Activated CD4-positive, alpha-beta T cell treated with anti-CD3 and anti-CD28 coated beads, Interleukin-2, amount 10 ng/mL, durations not matched to agents 24 days and 14 days (primary cell): ENCODE data around the gene PLAC1. TPM values are rescaled to one million over a fixed set of nuclear protein-coding genes. Genes with fewer than 3 reads are reported as not detected.
A peak's percentile ranks its signal among the peaks of the same experiment; 100 is the strongest.

Source experiments
- DNase-seq: peaks from one replicate; pipeline ENCODE4 v3.0.0; 2022
- H3K27ac Mint-ChIP-seq: one replicate; pipeline ENCODE4 v1.8.0; 2022; ENCODE audit warnings: mild to moderate bottlenecking, mixed read lengths
- H3K27me3 Mint-ChIP-seq: one replicate; pipeline ENCODE4 v1.8.0; 2022; ENCODE audit warnings: mixed read lengths
- H3K36me3 Mint-ChIP-seq: one replicate; pipeline ENCODE4 v1.8.0; 2022; ENCODE audit warnings: low read depth, mild to moderate bottlenecking, mixed read lengths
- H3K4me1 Mint-ChIP-seq: one replicate; pipeline ENCODE4 v1.8.0; 2021; ENCODE audit warnings: mixed read lengths
- H3K4me3 Mint-ChIP-seq: one replicate; pipeline ENCODE4 v1.8.0; 2022; ENCODE audit warnings: mild to moderate bottlenecking, moderate library complexity, mixed read lengths
- H3K9me3 Mint-ChIP-seq: one replicate; pipeline ENCODE4 v1.8.0; 2021; ENCODE audit warnings: mixed read lengths
- intact Hi-C: fragments of 100-400 bp; cut with micrococcal nuclease; formaldehyde crosslinking; loops from one replicate; pipeline ENCODE4 v1.15.1; 2023
- total RNA-seq: library from RNA; stranded (reverse); gene quantifications from 2 replicates; pipeline ENCODE4 v1.2.3, GENCODE V29; 2022

PLAC1 gene
- total RNA-seq, 1 donor from 2014 or later: not detected

DNA sequence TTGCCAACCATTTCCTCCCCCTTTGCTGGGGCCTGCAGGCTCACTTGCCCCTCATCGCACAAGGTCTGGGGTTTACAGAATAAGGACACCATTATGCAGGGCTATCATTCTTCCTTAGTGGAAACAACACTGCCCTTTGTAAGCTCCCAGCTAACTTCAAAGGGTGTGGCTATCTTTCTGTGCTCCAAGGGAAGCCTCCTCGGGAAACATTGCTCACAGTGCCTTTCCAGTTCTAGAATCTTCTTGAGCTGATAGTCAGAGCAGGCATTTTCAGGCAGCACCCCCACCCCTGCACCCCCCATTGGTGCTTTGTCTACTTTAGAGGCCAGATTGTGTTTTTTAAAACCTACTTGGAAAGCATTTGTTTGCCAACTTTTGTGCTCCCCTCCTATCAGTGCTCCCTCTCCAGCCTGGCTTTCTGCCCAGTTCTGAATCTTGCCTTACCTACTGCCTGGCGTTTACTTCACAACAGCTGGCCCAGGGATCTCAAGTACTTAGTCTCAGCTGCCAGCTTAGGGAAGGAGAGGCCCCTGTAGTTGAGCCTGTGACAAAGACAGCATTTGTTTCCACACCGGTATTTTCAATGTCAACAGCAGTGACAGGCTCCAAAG, 53.5 kb downstream of the PLAC1 start:
- H3K27me3 Mint-ChIP-seq: no peaks in the 10 kb centered on the region
- DNase-seq: no peak
- no peaks in the 10 kb centered on the region for H3K9me3 Mint-ChIP-seq
- no peak overlapping the region for H3K27ac Mint-ChIP-seq
- H3K4me1 Mint-ChIP-seq: no peaks in the 10 kb centered on the region
- H3K4me3 Mint-ChIP-seq: no peak overlapping the region
- intact Hi-C loops: no loop called here
- H3K36me3 Mint-ChIP-seq: no peaks in the 10 kb centered on the region

DNA sequence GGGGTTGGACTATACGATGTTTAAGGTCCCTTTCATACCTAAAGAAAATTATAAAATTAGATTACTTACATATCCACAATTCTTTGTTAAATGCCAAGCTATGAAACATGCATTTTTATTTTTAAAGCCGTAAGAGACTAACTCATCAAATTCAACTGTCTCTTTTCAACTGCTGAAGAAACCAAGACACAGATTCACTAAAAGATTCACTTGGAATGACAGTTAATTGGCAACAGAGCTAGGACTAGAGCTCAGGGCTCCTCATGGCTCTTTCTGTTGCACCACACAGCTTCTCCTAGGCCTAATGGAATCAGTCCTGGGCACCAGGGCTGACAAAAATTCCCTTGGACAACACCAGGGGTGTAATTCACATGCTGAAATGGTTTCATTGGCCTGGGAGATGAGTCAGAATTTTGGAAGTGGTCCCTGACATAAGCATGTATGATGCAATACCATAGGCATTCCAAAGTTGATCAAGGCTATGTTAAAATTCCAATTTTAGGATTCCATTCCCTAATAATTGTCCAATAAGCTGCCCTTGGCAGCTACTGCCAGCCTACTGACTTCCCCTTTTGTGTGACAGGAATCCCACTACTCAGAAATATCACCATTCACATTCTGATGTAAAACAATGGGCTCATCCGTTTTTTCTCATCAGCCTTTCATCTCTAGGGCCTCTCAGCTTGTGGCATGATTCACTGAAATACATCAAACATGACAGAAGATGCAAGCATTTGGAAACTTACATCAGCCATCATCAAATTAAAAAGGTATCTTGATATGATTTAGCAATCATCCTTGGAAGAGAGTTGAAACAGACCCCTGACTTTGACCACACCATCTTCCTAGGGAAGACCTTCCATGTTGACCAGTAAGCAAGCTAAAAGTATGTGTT, 54.2 kb downstream of the PLAC1 start:
- peaks cover 3% of the 10 kb centered on the region for H3K4me1 Mint-ChIP-seq
- DNase-seq: no peak
- intact Hi-C loops: no loop called here
- no peak overlapping the region for H3K4me3 Mint-ChIP-seq
- no peaks in the 10 kb centered on the region for H3K9me3 Mint-ChIP-seq
- H3K27me3 Mint-ChIP-seq: no peaks in the 10 kb centered on the region
- H3K27ac Mint-ChIP-seq: no peak overlapping the region
- no peaks in the 10 kb centered on the region for H3K36me3 Mint-ChIP-seq

DNA sequence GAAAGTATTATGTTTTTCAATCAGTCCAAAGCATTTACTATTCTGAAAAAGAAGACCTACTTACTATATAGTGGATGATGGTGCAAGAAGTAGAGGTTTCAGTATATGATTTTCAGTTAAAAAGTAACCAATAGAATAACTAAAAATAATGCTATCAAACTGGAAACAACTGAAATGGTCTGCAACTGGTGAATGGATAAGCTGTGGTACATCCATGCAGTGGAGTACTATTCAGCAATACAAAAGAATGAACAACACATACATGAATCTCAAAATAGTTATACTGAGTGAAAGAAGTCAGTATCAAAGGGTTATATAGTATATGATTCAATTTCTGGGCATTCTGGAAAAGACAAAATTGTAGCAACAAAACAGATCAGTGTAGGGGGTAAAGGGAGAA, 55.9 kb downstream of the PLAC1 start:
- H3K4me1 Mint-ChIP-seq: peaks cover 4% of the 10 kb centered on the region
- H3K27me3 Mint-ChIP-seq: peaks cover 2% of the 10 kb centered on the region
- H3K9me3 Mint-ChIP-seq: peaks cover 5% of the 10 kb centered on the region
- intact Hi-C loops: no loop called here
- no peak overlapping the region for H3K27ac Mint-ChIP-seq
- no peak for DNase-seq
- H3K4me3 Mint-ChIP-seq: no peak overlapping the region
- H3K36me3 Mint-ChIP-seq: no peaks in the 10 kb centered on the region

- DNase-seq: no peak
- H3K4me1 Mint-ChIP-seq: peaks cover 4% of the 10 kb centered on the region
- H3K4me3 Mint-ChIP-seq: no peak overlapping the region
- peaks cover 8% of the 10 kb centered on the region for H3K9me3 Mint-ChIP-seq
- H3K27me3 Mint-ChIP-seq: peaks cover 8% of the 10 kb centered on the region
- H3K27ac Mint-ChIP-seq: no peak overlapping the region
- intact Hi-C loops: no loop called here
- H3K36me3 Mint-ChIP-seq: no peaks in the 10 kb centered on the region
Measured at GRCh38 chrX:134601240-134601765, 57.0 kb downstream of the PLAC1 start.

GRCh38 chrX:134600714-134601113, 57.6 kb downstream of the PLAC1 start:
- DNase-seq: no peak
- Mint-ChIP-seq H3K9me3 (peaks cover 8% of the 10 kb centered on the region), H3K27ac (no peak overlapping the region), H3K36me3 (no peaks in the 10 kb centered on the region), H3K4me1 (peaks cover 4% of the 10 kb centered on the region), H3K27me3 (peaks cover 13% of the 10 kb centered on the region), H3K4me3 (no peak overlapping the region)
- intact Hi-C loops: no loop called here

GRCh38 chrX:134599184-134599914, 58.9 kb downstream of the PLAC1 start:
- DNase-seq: no peak
- Mint-ChIP-seq H3K36me3 (no peaks in the 10 kb centered on the region), H3K27me3 (peaks cover 17% of the 10 kb centered on the region), H3K9me3 (peaks cover 8% of the 10 kb centered on the region), H3K27ac (peak overlapping the region; percentile 41), H3K4me1 (peaks cover 4% of the 10 kb centered on the region), H3K4me3 (no peak overlapping the region)
- intact Hi-C loops: loop anchor here (1.0 to 2.0 kb wide), 2 partner anchors 23 to 55 kb away; no protein-coding TSS in a partner anchor

- intact Hi-C loops: no loop called here
- H3K36me3 Mint-ChIP-seq: no peaks in the 10 kb centered on the region
- no peaks in the 10 kb centered on the region for H3K4me1 Mint-ChIP-seq
- no peak for DNase-seq
- H3K27me3 Mint-ChIP-seq: peaks cover 20% of the 10 kb centered on the region
- no peak overlapping the region for H3K4me3 Mint-ChIP-seq
- peaks cover 3% of the 10 kb centered on the region for H3K9me3 Mint-ChIP-seq
- no peak overlapping the region for H3K27ac Mint-ChIP-seq
Measured at GRCh38 chrX:134592303-134592702, 66.0 kb downstream of the PLAC1 start.

GRCh38 chrX:134591502-134591901, 66.8 kb downstream of the PLAC1 start:
- Mint-ChIP-seq H3K27me3 (peaks cover 15% of the 10 kb centered on the region), H3K27ac (no peak overlapping the region)
- DNase-seq: no peak

DNA sequence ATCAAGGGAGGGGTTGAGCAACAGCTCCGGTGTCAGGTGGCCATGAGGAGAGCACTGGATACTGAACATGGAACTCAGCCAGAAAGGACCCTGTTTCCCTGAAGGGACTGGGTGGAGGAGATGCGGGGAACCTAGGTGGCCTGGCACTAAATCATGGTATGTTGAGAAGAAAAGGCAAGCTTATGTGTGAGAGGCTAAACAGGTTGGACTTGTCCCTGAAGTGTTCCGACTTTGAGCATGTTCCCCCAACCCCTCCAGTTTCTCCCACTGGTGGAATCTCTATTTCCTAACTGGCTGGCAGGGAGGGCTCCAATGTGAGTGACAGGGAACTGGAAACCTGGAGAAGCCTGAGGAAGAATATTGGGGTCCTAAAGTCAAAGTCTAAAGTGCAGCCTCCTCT, 69.5 kb downstream of the PLAC1 start:
- H3K9me3 Mint-ChIP-seq: no peaks in the 10 kb centered on the region
- no peaks in the 10 kb centered on the region for H3K4me1 Mint-ChIP-seq
- H3K4me3 Mint-ChIP-seq: no peak overlapping the region
- H3K36me3 Mint-ChIP-seq: no peaks in the 10 kb centered on the region
- intact Hi-C loops: no loop called here
- H3K27me3 Mint-ChIP-seq: peaks cover 5% of the 10 kb centered on the region
- DNase-seq: no peak
- H3K27ac Mint-ChIP-seq: no peak overlapping the region

More at GRCh38 chrX:134591502-134591901, 66.8 kb downstream of the PLAC1 start:
- intact Hi-C loops: no loop called here
- H3K9me3 Mint-ChIP-seq: no peaks in the 10 kb centered on the region
- no peak overlapping the region for H3K4me3 Mint-ChIP-seq
- no peaks in the 10 kb centered on the region for H3K36me3 Mint-ChIP-seq
- H3K4me1 Mint-ChIP-seq: no peaks in the 10 kb centered on the region

GRCh38 chrX:134580907-134581306, 77.4 kb downstream of the PLAC1 start:
- peaks cover 2% of the 10 kb centered on the region for H3K4me1 Mint-ChIP-seq
- no peak overlapping the region for H3K4me3 Mint-ChIP-seq
- intact Hi-C loops: no loop called here
- no peaks in the 10 kb centered on the region for H3K9me3 Mint-ChIP-seq
- H3K27me3 Mint-ChIP-seq: peaks cover 10% of the 10 kb centered on the region
- DNase-seq: no peak
- H3K36me3 Mint-ChIP-seq: no peaks in the 10 kb centered on the region
- no peak overlapping the region for H3K27ac Mint-ChIP-seq

- peaks cover 6% of the 10 kb centered on the region for H3K27me3 Mint-ChIP-seq
- no peak overlapping the region for H3K4me3 Mint-ChIP-seq
- no peak for DNase-seq
- intact Hi-C loops: no loop called here
- H3K36me3 Mint-ChIP-seq: no peaks in the 10 kb centered on the region
- peaks cover 2% of the 10 kb centered on the region for H3K4me1 Mint-ChIP-seq
- H3K27ac Mint-ChIP-seq: no peak overlapping the region
- H3K9me3 Mint-ChIP-seq: no peaks in the 10 kb centered on the region
Measured at GRCh38 chrX:134573683-134574035, 84.6 kb downstream of the PLAC1 start.

DNA sequence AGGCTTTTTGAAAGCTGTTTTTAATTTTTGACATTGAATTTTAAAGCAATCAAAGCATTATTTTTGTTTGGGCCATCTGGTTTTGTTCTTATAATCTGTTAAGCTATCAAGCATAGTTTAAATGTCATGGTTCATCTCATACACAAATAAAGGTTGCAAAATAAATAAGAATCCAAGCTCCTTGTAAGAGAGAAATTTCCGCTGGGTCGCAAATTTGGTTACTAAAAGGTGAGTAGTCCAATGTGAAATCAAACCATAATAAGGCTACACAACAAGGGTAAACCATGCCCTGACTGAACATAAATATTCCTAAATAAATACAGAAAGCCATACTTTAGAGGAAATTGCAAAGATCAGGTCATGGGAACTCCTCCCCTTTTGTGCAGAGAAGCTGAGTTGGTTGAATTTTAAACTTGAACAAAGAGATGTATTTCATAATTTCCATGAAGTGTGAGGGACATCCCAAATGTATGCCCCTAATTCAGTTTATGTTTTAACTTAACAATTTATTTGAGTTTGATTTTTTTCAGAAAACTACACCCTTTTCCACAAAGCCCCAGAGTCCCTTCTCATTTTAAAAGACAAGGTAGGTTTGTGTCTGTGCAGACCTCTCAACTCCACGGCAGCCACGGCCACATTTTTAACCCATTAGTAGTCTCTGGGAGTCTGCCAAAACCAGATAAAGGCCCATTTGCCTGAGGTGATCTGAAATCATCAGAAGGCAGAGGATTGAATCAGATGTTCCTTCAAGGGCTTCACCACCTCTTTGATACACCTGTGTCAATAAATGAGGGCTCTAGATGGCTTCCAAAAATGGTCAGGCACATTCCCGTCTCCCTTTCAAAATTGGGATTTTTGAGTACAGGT, 85.2 kb downstream of the PLAC1 start:
- no peaks in the 10 kb centered on the region for H3K9me3 Mint-ChIP-seq
- peaks cover 6% of the 10 kb centered on the region for H3K27me3 Mint-ChIP-seq
- H3K4me3 Mint-ChIP-seq: no peak overlapping the region
- no peak for DNase-seq
- H3K27ac Mint-ChIP-seq: no peak overlapping the region
- H3K4me1 Mint-ChIP-seq: peaks cover 2% of the 10 kb centered on the region
- intact Hi-C loops: no loop called here
- no peaks in the 10 kb centered on the region for H3K36me3 Mint-ChIP-seq

GRCh38 chrX:134571796-134572195, 86.5 kb downstream of the PLAC1 start:
- no peak overlapping the region for H3K27ac Mint-ChIP-seq
- no peaks in the 10 kb centered on the region for H3K9me3 Mint-ChIP-seq
- H3K36me3 Mint-ChIP-seq: no peaks in the 10 kb centered on the region
- H3K4me1 Mint-ChIP-seq: no peaks in the 10 kb centered on the region
- peaks cover 3% of the 10 kb centered on the region for H3K27me3 Mint-ChIP-seq
- no peak overlapping the region for H3K4me3 Mint-ChIP-seq
- DNase-seq: no peak
- intact Hi-C loops: no loop called here
